ENCODE results near the gene NAA38.
A peak's percentile ranks its signal among the peaks of the same experiment; 100 is the strongest.

Gene NAA38

GRCh38 chr17:7852919-7853690, 4.3 kb downstream of the NAA38 start:
- DNase-seq (ENCODE audit: low read depth in 2 of 2), result peak in 1 of 2 donors; percentile 12

GRCh38 chr17:7852262-7852670, 5.1 kb downstream of the NAA38 start:
- no peak for DNase-seq (ENCODE audit: low read depth in 2 of 2)

- DNase-seq (ENCODE audit: low read depth in 2 of 2), result peak; percentile 85 to 93
Observed at GRCh38 chr17:7851438-7852261, 5.7 kb downstream of the NAA38 start.

- DNase-seq (ENCODE audit: low read depth in 2 of 2), result peak in 1 of 2 donors; percentile 15
Observed at GRCh38 chr17:7850701-7851437, 6.5 kb downstream of the NAA38 start.

- no peak for DNase-seq (ENCODE audit: low read depth in 2 of 2)
Observed at GRCh38 chr17:7849751-7850504, 7.4 kb downstream of the NAA38 start.

- no peak for DNase-seq (ENCODE audit: low read depth in 2 of 2)
Observed at GRCh38 chr17:7849130-7849750, 8.1 kb downstream of the NAA38 start.

GRCh38 chr17:7848739-7849129, 8.6 kb downstream of the NAA38 start:
- no peak for DNase-seq (ENCODE audit: low read depth in 2 of 2)

- no peak for DNase-seq (ENCODE audit: low read depth in 2 of 2)
Observed at GRCh38 chr17:7848131-7848579, 9.2 kb downstream of the NAA38 start.

- DNase-seq (ENCODE audit: low read depth in 2 of 2), result no peak
Observed at GRCh38 chr17:7846765-7847661, 10.3 kb downstream of the NAA38 start.

- no peak for DNase-seq (ENCODE audit: low read depth in 2 of 2)
Observed at GRCh38 chr17:7846063-7846735, 11.2 kb downstream of the NAA38 start.

GRCh38 chr17:7845359-7846062, 11.8 kb downstream of the NAA38 start:
- DNase-seq (ENCODE audit: low read depth in 2 of 2), result no peak

- peak in 1 of 2 donors; percentile 70 for DNase-seq (ENCODE audit: low read depth in 2 of 2)
Observed at GRCh38 chr17:7844292-7845154, 12.8 kb downstream of the NAA38 start.

- DNase-seq (ENCODE audit: low read depth in 2 of 2), result peak; percentile 89 to 93
Observed at GRCh38 chr17:7843536-7844291, 13.6 kb downstream of the NAA38 start.

GRCh38 chr17:7843257-7843535, 14.2 kb downstream of the NAA38 start:
- no peak for DNase-seq (ENCODE audit: low read depth in 2 of 2)

- DNase-seq (ENCODE audit: low read depth in 2 of 2), result peak; percentile 94 to 97
Observed at GRCh38 chr17:7842380-7843256, 14.7 kb downstream of the NAA38 start.

GRCh38 chr17:7841915-7842379, 15.4 kb downstream of the NAA38 start:
- DNase-seq (ENCODE audit: low read depth in 2 of 2), result peak; percentile 81 to 83

Data from stimulated activated CD4-positive, alpha-beta T cell treated with anti-CD3 and anti-CD28 coated beads, Interleukin-1b, Interleukin-23, amount 100 ng/mL, for 4 hours (primary cell).